LHCN-M2 (cell line): Measurements from ENCODE around the gene RAB37. TPM values are rescaled to one million over a fixed set of nuclear protein-coding genes. Genes with fewer than 3 reads are reported as not detected.

ENCODE experiments used
- DNase-seq: peaks from one replicate; pipeline ENCODE4 v3.0.0-alpha.2; 2012; ENCODE audit warnings: low read depth
- total RNA-seq: library from RNA; depleted of rRNA; stranded (reverse); fragments of >200 nt; gene quantifications from 2 replicates; pipeline ENCODE4 v1.2.3, GENCODE V29; 2014

RAB37 gene
- total RNA-seq, 1 experiment from 2014 or later, result 0.34 TPM

- DNase-seq, result no peak
Measured at GRCh38 chr17:74776990-74777389, 39.9 kb downstream of the RAB37 start.

- DNase-seq, result no peak
Measured at GRCh38 chr17:74777901-74778515, 41.0 kb downstream of the RAB37 start.

GRCh38 chr17:74778960-74779359, 41.9 kb downstream of the RAB37 start:
- DNase-seq, result no peak

- no peak for DNase-seq
Measured at GRCh38 chr17:74779501-74779900, 42.4 kb downstream of the RAB37 start.

- no peak for DNase-seq
Measured at GRCh38 chr17:74779948-74780400, 42.9 kb downstream of the RAB37 start.

GRCh38 chr17:74780443-74781238, 43.6 kb downstream of the RAB37 start:
- peak; percentile 64 for DNase-seq

GRCh38 chr17:74782571-74782970, 45.5 kb downstream of the RAB37 start:
- DNase-seq, result no peak

GRCh38 chr17:74784125-74784810, 47.2 kb downstream of the RAB37 start:
- DNase-seq, result no peak

GRCh38 chr17:74785096-74785980, 48.3 kb downstream of the RAB37 start:
- DNase-seq, result no peak

- DNase-seq, result no peak
Measured at GRCh38 chr17:74785981-74786360, 48.9 kb downstream of the RAB37 start.

GRCh38 chr17:74786431-74787055, 49.5 kb downstream of the RAB37 start:
- no peak for DNase-seq

GRCh38 chr17:74790161-74791058, 53.4 kb downstream of the RAB37 start:
- no peak for DNase-seq

GRCh38 chr17:74792586-74793105, 55.6 kb downstream of the RAB37 start:
- DNase-seq, result no peak

GRCh38 chr17:74795327-74796020, 58.4 kb downstream of the RAB37 start:
- no peak for DNase-seq

- DNase-seq, result no peak
Measured at GRCh38 chr17:74796211-74796610, 59.2 kb downstream of the RAB37 start.

GRCh38 chr17:74796866-74797265, 59.8 kb downstream of the RAB37 start:
- DNase-seq, result no peak
